Large intestine (tissue), 3 donors: ENCODE measurements around the gene INSC. TPM values are rescaled to one million over a fixed set of nuclear protein-coding genes. Genes with fewer than 3 reads are reported as not detected.

Experiments
- DNase-seq, 2 donors: peaks; one replicate each; pipeline versions ENCODE4 v3.0.0 to v3.0.0-alpha.2; 2013
- H3K27ac ChIP-seq: one replicate; pipeline ENCODE4 v1.5.1; 2013; ENCODE audit warnings: low read length
- H3K27me3 ChIP-seq: 2 replicates; pipeline ENCODE4 v1.6.1; 2013; ENCODE audit warnings: low read length; ENCODE audit not compliant: control insufficient read depth, insufficient read depth
- H3K36me3 ChIP-seq: 2 replicates; pipeline ENCODE4 v1.6.1; 2013; ENCODE audit warnings: low read length; ENCODE audit not compliant: control insufficient read depth, insufficient read depth
- H3K4me1 ChIP-seq: one replicate; pipeline ENCODE4 v1.6.1; 2013; ENCODE audit warnings: low read length; ENCODE audit not compliant: control insufficient read depth, insufficient read depth
- H3K4me3 ChIP-seq: one replicate; pipeline ENCODE4 v1.5.1; 2013; ENCODE audit warnings: low read length
- H3K9me3 ChIP-seq: one replicate; pipeline ENCODE4 v1.6.1; 2013; ENCODE audit warnings: mild to moderate bottlenecking, low read depth, low read length, moderate library complexity; ENCODE audit not compliant: control insufficient read depth
- WGBS: methylation state at CpG from one replicate; pipeline ENCODE4 v1.1.5; 2013; ENCODE audit warnings: low lambda C conversion rate; ENCODE audit not compliant: insufficient coverage; 5-methylcytosine and 5-hydroxymethylcytosine counted together
- polyA plus RNA-seq: library from polyadenylated mRNA; unstranded; fragments of 120-200 nt; gene quantifications from one replicate; pipeline ENCODE4 v1.2.1, GENCODE V29; 2013

The INSC gene
- polyA plus RNA-seq, 1 donor, result 7.2 TPM

- H3K27ac ChIP-seq, result no peak overlapping the region
- 86% methylated on average over 1 of the region's 1 CpG for WGBS
- H3K36me3 ChIP-seq, result no peaks in the 10 kb centered on the region
- H3K27me3 ChIP-seq, result no peaks in the 10 kb centered on the region
- H3K4me3 ChIP-seq, result no peak overlapping the region
- no peak for DNase-seq
- no peaks in the 10 kb centered on the region for H3K9me3 ChIP-seq
- H3K4me1 ChIP-seq, result no peaks in the 10 kb centered on the region
Measured at GRCh38 chr11:15182372-15182771, 67.6 kb downstream of the INSC start.

GRCh38 chr11:15185021-15185420 lies 70.3 kb downstream of the INSC start:
- Histone ChIP-seq H3K9me3 (no peaks in the 10 kb centered on the region), H3K36me3 (no peaks in the 10 kb centered on the region), H3K27ac (no peak overlapping the region), H3K27me3 (no peaks in the 10 kb centered on the region), H3K4me3 (no peak overlapping the region), H3K4me1 (no peaks in the 10 kb centered on the region)
- no peak for DNase-seq
- no CpG with 5 or more reads among the region's 1 CpG for WGBS

- WGBS, result 87% methylated on average over 4 of the region's 4 CpGs
- H3K9me3 ChIP-seq, result no peaks in the 10 kb centered on the region
- no peak overlapping the region for H3K27ac ChIP-seq
- no peak overlapping the region for H3K4me3 ChIP-seq
- no peak for DNase-seq
- no peaks in the 10 kb centered on the region for H3K36me3 ChIP-seq
- no peaks in the 10 kb centered on the region for H3K27me3 ChIP-seq
- no peaks in the 10 kb centered on the region for H3K4me1 ChIP-seq
Measured at GRCh38 chr11:15186146-15186545, 71.4 kb downstream of the INSC start.

- no peak overlapping the region for H3K27ac ChIP-seq
- no peak for DNase-seq
- H3K4me1 ChIP-seq, result no peaks in the 10 kb centered on the region
- no peaks in the 10 kb centered on the region for H3K9me3 ChIP-seq
- H3K27me3 ChIP-seq, result no peaks in the 10 kb centered on the region
- WGBS, result no CpG with 5 or more reads among the region's 1 CpG
- H3K36me3 ChIP-seq, result no peaks in the 10 kb centered on the region
- H3K4me3 ChIP-seq, result no peak overlapping the region
Measured at GRCh38 chr11:15189189-15189588, 74.5 kb downstream of the INSC start.

- Histone ChIP-seq H3K36me3 (no peaks in the 10 kb centered on the region), H3K27me3 (no peaks in the 10 kb centered on the region), H3K4me3 (no peak overlapping the region), H3K27ac (no peak overlapping the region), H3K4me1 (no peaks in the 10 kb centered on the region), H3K9me3 (no peaks in the 10 kb centered on the region)
- 100% methylated on average over 1 of the region's 3 CpGs for WGBS
- DNase-seq, result no peak
Measured at GRCh38 chr11:15189641-15190365, 75.1 kb downstream of the INSC start.

- Histone ChIP-seq H3K4me3 (no peak overlapping the region), H3K9me3 (no peaks in the 10 kb centered on the region), H3K36me3 (no peaks in the 10 kb centered on the region), H3K4me1 (peaks cover 5% of the 10 kb centered on the region), H3K27me3 (no peaks in the 10 kb centered on the region), H3K27ac (no peak overlapping the region)
- no CpG with 5 or more reads among the region's 3 CpGs for WGBS
- no peak for DNase-seq
Measured at GRCh38 chr11:15190611-15191010, 75.9 kb downstream of the INSC start.

- Histone ChIP-seq H3K27ac (no peak overlapping the region), H3K4me3 (no peak overlapping the region), H3K9me3 (no peaks in the 10 kb centered on the region), H3K27me3 (no peaks in the 10 kb centered on the region), H3K36me3 (no peaks in the 10 kb centered on the region), H3K4me1 (peaks cover 14% of the 10 kb centered on the region)
- no CpG with 5 or more reads among the region's 1 CpG for WGBS
- no peak for DNase-seq
Measured at GRCh38 chr11:15192005-15192556, 77.4 kb downstream of the INSC start.

GRCh38 chr11:15194671-15195415 lies 80.1 kb downstream of the INSC start:
- no CpG with 5 or more reads among the region's 2 CpGs for WGBS
- Histone ChIP-seq H3K27ac (no peak overlapping the region), H3K36me3 (no peaks in the 10 kb centered on the region), H3K4me3 (no peak overlapping the region), H3K27me3 (no peaks in the 10 kb centered on the region), H3K4me1 (peaks cover 14% of the 10 kb centered on the region), H3K9me3 (no peaks in the 10 kb centered on the region)
- DNase-seq, result no peak

GRCh38 chr11:15195454-15196200 lies 80.9 kb downstream of the INSC start:
- H3K4me1 ChIP-seq, result peaks cover 14% of the 10 kb centered on the region
- no peaks in the 10 kb centered on the region for H3K36me3 ChIP-seq
- no CpG with 5 or more reads among the region's 2 CpGs for WGBS
- H3K4me3 ChIP-seq, result no peak overlapping the region
- no peaks in the 10 kb centered on the region for H3K27me3 ChIP-seq
- no peak overlapping the region for H3K27ac ChIP-seq
- H3K9me3 ChIP-seq, result no peaks in the 10 kb centered on the region
- DNase-seq, result peak in 1 of 2 donors; percentile 21

GRCh38 chr11:15196704-15197103 lies 82.0 kb downstream of the INSC start:
- no peak overlapping the region for H3K4me3 ChIP-seq
- H3K27me3 ChIP-seq, result no peaks in the 10 kb centered on the region
- DNase-seq, result peak in 1 of 2 donors; percentile 7
- no peaks in the 10 kb centered on the region for H3K9me3 ChIP-seq
- H3K27ac ChIP-seq, result no peak overlapping the region
- WGBS, result 17% methylated on average over 1 of the region's 1 CpG
- H3K36me3 ChIP-seq, result no peaks in the 10 kb centered on the region
- peaks cover 14% of the 10 kb centered on the region for H3K4me1 ChIP-seq
